ENCODE measurements around the gene ATP6V0A1.
"Not testable (repeated sequence)": the region's sequence is repeated elsewhere in the genome, so short reads cannot be mapped to it uniquely, and the experiment has no call there.

ATP6V0A1 gene

DNA sequence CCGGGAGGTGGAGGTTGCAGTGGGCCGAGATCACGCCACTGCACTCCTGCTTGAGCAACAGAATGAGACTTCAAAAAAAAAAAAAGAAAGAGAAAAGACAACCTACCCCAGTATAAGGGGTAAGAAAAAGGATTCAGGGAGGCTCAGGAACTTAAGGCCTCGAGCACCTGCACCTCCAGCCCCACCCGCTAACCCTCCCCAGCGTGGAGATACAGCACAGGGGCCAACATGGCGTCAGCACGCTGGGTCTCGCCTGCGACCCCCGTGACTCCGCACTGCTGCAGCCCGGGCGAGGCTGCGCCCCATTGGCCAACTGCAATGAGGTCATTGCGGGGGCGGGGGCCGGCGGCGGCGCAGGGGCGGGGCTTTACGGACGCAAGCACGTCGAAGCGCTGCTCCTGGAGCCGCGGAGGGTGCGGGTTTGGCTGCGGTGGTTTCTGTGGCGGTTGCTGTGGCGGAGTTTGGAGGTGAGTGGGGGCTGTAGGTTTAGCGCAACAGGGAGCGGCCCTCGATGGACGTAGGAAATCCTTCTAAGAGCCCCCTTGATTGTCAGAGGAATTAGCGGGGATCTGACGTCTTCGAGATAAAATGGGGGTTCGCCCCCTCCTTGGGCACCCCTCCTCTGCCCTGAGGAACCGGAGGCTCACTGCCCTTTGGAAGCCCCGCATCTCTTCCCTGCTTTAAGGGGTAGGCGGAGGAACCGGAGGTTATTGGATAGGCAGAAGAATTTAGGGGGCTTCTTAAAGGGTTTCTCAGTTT is at the start of gene ATP6V0A1:
TSS of gene ATP6V0A1 (plus strand) at position 382 of the 759 bp plus-strand sequence. CDS start 2,017 bp downstream, outside the sequence.
- peak; percentile 89 to 94 (median 90) for DNase-seq

DNA sequence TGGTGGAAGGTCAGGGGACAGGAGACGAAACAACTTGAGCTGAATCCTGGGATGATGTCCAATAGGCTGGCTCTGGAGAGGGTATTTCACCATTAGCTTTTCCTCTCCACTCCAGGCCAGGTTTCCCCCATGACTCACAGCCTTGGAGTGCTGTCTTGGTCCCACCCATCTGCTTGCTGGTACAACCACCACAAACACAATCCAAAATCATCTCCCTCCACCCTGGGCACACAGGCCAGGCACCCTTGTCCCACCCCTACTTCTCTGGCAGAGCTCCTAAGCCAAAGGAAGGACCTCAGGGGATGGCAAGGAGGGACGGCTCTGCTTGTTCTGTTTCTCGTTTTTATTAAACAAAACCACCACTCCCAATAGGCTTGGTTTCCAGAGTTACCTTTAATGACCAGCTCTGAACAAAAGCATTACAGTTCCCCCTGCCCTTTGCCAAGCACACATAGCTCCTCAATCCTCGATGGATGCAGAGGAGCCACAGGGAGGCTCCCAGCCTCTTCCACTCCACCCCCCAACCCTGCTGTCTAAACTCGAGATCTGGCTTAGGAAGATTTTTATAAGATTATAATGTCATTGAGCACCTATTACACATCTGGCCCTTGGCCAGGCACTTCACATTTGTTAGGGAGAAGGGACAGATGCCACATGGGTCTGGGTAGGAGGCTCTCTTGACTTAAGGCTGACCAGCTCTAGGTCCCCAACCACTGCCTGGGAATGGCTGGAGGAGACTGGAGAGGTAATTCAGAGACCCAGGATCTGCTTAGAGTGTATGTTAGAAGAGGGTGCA is 49.0 kb upstream of the ATP6V0A1 start:
- DNase-seq: no peak

DNA sequence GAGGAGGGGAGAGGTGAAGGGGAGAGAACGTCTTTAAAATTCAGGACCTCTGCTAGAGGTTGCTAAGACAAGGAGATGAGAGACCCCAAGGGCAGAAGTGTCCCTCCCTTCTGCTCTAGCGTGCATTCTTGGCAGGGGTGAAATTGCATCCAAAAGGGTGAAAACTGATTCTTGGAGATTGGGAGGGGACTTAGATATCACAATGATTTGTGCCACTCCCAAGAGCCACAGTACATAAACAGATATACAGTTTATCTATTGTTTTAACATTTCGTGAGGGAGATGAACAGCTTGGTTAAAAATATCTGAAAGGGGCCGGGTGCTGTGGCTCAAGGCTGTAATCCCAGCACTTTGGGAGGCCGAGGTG is 48.4 kb upstream of the ATP6V0A1 start:
- no peak for DNase-seq

DNA sequence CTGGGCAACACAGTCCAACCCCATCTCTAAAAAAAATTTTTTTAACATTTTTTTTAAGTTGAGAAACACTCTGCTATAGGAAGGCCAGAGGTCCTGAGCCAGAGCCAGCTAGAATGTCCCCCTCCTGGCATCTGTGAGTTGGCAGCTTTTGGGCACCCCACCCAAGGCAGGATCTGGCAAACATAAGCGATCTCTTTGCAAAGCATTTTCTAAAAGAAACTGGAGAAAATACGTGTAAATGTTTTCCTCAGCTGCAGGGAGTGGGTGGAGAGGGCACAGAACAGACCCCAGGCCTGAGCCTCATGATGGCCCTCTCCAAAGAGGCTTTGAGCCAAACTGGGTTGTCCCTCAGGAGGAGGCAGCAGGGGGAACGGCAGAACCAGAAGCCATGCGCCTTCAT is 47.3 kb upstream of the ATP6V0A1 start:
- no peak for DNase-seq

DNA sequence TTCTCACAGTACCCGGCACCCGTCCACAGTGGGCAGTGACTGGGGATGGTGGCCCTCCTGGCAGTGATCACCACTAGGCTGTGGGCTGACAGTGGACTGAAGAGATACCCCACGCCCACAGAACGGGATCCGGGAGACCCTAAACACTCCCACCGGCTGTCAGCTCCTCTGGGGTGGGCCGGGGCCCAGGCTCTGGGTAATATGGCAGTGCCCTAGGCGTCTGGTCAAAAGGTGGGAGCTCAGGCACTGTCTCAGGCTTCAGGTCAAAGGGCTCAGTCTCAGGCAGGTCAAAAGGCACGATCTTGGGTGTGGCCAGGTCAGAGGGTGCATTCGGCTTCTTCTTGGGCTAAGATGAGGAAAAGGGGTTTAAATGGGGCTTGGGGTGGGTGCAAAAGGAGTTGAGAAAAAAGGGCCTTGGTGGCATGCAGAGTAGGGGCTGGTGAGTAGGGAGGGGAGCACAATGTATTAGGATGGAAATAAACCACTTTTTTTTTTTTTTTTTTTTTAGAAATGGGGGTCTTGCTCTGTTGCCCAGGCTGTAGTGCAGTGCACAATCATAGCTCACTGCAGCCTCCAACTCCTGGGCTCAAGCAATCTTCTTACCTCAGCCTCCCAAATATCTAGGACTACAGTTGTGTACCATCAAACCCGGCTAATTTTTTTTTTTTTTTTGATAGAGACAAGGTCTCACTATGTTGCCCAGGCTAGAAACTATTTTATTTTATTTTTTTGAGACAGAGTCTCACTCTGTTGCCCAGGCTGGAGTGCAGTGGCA is 46.6 kb upstream of the ATP6V0A1 start:
- no peak for DNase-seq

DNA sequence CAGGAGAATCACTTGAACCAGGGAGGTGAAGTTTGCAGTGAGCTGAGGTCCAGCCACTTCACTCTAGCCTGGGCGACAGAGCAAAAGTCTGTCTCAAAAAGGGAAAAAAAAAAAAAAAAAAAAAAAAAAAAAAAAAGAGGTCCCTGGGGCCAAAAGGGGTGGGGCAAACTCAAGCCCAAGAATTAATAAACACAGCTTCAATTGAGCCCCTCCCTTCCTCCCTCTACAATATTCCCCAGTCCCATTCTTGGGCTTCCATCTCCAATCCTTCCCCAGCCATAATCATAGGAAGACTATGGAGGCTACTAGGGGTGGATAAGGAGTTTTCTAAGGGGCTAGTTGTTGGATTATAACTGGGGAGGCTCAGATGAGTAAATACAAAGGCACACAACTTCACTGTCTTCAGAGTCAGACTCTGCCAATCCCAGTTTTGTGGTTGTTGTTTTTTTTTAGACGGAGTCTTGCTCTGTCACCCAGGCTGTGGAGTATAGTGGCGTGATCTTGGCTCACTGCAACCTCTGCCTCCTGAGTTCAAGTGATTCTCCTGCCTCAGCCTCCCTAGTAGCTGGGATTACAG is 45.1 kb upstream of the ATP6V0A1 start:
- DNase-seq: no peak

DNA sequence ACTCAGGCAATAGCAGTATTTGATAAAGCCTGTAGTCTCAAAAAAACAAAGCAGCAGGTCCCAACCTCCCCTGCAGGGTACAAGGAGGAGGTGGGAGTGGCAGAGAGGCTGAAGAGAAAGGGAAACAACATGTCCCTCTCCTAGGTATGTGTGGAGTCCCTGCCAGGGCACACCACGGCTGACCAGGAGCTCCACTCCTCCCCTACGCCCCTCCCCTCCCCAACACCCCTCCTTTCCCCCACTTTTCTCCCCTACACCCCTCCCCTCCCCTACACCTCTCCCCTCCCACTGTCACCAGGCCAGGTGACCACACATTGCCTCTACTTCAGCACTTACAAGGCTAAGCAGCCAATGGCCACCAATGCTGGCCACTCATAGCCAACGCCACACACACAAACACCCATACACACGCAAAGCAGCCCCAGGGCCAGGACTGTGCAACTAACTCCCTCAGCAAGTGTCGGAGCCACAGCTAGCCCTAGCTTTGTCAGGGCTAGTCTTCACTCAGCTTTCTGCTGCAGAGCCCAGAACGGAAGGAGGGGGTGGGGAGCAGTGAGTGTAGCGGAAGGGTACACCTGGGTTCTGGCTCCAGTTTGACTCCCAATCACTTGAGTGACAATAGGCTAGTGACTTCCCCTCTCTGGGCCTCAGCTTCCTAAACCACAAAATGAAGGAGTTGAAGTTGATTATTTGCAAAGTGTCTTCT is 43.8 kb upstream of the ATP6V0A1 start:
- no peak for DNase-seq

DNA sequence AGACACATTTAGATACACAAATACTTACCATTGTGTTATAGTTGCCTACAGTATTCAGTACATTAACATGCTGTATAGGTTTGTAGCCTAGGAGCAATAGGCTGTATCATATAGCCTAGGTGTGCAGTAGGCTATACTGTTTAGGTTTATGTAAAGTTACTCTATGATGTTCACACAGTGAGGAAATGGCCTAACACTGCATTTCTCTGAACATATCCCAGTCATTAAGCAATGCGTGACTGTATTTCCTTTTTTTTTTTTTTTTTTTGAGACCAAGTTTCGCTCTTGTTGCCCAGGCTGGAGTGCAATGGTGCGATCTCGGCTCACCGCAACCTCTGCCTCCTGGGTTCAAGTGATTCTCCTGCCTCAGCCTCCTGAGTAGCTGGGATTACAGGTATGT is 40.7 kb upstream of the ATP6V0A1 start:
- not testable (repeated sequence) for DNase-seq

DNA sequence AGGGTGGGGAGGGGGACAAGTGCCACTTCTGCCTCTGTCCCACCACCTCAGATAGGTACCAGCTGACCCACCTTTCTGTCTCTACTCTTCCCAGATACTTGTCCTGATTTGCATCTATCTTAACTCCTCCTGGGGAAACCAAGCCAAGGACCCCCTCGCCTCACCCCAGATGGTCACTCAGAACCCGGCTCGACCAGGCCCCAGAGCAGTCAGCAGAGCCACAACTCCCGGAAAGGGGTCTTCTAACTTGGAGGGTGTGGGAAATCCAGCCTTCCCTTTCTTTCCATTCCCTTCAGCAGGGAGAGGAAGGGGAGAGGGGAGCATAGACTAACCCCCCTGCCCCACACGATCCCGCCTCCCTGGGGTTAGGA is 37.6 kb upstream of the ATP6V0A1 start:
- no peak for DNase-seq

DNA sequence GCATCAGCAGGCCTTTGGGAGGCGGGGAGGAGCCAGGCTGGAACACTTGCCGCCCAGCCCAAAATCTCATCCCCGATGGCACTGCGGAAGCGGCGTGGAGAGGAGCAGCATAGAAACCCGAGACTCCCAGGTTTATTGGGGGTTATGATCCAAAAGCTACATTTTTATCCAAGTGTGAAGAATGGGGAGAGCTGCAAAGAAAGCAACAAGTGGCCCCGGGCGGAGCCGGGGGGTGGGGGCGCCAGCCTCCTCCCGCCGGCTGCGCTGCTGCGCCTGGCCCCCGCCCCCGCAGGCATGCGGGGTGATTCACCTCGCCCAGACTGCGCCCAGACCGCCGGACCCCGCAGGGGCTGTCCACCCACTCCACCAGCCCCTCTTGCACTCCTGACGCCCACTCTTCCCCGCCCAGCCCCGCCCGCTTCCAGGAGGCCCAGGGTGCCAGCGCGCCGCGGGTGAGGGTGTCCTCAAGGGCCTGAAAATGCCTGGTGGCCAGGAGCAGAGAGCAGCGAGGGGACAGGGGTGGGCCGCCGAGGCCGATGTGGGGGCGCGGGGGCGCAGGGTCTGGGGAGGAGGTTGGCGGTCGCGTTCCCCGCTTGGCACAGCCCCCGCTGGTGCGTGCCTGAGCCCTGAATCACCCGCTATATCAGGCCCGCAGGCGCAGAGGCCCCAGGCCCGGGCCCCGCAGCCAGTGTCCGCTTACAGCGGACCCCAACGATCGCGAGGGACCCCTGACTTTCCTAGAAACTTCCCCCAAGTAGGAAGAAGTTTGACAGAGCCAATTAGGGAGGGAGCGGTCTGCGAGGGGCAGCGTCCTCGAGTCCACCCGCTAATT is 37.0 kb upstream of the ATP6V0A1 start:
- no peak for DNase-seq

DNA sequence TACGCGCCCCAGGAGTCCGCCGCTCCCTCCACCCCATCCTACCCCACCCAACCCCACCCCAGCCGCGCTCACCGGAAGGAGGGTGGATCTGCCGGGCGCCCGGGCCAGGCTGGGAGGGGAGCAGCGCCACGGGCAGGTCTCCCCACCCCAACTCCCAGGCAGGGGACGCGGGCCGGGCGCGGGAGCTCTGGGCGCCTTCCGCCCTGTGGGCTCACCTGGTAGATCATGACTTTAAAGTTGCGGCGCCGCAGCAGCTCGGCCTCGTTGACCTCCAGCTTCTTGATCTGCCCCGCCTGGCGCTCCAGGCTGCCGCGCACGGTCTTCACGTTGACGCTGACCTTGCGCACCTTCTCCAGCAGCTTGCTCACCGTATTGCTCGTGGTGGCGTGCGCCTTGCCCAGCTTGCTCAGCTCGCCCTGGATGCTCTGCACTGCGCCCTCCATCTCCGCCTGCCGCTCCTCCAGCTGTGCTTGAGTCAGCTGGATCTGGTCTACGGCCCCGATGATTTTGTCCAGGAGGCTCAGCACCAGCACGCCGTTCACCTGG is 36.2 kb upstream of the ATP6V0A1 start:
- peak in 2 of 3 experiments; percentile 48 to 52 for DNase-seq

DNA sequence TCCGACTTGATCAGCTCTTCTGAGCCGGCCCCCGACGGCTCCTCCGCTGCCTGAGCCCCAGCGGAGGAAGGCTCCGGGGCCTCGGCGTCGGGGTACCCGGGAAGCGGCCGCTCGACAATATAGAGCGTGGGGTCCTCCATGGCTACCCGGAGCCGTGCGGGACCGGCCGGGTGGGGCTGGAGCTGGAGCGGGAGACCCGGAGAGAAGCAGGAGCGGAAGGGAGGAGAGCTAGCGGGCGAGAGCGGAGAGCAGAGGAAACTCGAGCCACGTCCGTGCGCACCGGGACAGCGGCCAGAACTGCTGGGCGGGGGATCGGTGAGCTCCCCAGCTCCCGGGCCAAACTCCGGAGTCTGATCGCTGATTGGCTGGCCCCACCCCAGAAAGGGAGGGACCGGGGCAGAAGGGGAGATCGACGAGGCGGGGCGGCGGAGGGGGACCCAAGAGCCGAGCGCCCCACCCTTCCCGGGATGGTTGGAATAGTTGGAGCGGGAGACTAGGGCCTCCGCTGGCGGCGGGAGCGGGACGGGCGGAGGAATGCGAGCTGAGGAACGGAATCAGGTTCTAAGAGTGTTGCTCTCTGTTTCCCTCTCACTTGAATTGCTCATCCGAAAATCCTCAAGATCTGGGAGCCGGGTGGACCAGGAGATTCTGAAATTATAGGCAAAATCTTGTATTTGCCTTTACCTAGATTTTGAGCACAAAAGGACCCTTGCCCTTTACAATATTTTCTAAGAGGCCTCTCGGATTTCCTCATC is 35.5 kb upstream of the ATP6V0A1 start, which contains the start of gene CAVIN1:
TSS of gene CAVIN1 (minus strand) at position 299 of the 755 bp plus-strand sequence. CDS start at position 140, 159 bp downstream.
- peak in 1 of 3 experiments; percentile 52 for DNase-seq

DNA sequence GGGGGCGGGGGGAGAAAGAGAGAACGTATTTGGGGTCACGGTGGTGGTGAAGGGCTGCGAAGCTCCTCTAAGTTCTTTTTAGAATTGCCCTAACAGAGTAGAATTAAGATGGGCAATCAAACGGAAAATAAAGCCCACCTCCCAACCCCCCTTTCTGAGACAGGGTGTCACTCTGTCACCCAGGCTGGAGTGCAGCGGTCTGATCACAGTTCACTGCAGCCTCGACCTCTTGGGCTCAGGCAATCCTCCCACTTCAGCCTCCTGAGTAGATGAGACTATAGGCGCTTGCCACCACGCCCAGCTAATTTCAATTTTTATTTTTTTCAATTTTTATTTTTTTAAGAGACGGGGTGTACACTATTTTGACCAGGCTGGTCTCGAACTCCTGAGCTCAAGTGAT is 34.9 kb upstream of the ATP6V0A1 start:
- DNase-seq: no peak

DNA sequence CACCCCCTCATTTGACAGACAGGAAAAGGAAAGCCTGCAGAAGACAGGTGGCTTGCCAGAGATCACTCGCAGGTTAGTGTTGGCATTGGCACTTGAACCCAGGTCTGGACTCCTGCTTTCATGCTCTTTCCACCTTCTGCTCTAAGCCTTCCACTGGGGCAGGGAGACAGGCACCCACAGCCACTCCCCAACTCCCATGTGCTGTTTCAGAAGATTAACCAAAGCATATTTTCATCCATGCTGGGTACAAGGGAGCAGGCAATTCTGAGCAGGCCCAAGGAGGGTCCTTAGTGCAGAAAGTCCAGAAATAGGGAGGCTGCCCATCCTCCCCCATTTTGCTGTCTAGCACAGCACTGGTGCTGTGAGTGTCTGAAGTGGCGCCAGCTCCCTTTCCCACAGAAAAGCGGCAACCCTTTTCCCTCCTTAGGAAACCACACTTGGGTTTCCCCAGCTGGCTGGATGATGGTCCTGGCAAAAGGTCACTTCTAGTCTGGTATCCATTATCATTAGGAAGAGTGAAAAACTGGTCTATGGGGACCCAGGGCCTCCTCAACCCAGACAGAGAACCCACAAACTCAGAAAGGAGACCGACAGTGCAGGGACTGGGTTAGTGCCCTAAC is 33.6 kb upstream of the ATP6V0A1 start:
- no peak for DNase-seq

DNA sequence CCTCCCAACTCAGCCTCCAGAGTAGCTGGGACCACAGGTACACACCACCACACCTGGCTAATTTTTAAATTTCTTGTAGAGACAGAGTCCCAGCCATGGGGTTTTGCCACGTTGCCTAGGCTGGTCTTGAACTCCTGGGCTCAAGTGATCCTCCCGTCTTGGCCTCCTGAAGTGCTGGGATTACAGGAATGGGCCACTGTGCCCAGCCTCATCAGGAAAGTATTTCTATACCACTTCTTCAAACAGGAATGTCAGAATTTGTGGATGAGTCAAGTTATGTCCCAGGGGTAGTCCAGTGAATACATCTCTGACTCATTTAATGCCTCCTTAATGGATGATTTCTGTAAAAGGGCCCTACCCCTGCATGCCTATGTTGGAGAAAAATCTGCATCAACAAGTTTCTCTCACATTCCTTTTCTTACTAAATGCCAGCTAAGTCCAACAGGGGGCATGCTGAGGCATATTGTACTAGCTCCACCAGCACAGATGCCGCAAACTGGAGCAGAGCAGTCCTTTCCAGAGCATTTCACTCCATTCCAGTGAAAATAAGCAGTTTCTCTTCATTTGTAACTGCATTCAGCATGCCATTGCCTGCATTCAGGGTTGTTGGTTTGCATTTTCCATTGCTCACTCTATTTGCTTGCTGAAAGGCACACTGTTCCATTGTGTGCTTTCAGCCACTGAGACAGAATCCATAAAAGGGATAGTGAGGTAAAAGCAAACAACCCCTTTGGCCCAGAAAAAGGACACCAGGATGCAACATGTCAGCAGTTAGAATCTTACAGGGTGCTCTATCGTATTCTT is 30.3 kb upstream of the ATP6V0A1 start:
- DNase-seq: peak in 1 of 3 experiments; percentile 46

DNA sequence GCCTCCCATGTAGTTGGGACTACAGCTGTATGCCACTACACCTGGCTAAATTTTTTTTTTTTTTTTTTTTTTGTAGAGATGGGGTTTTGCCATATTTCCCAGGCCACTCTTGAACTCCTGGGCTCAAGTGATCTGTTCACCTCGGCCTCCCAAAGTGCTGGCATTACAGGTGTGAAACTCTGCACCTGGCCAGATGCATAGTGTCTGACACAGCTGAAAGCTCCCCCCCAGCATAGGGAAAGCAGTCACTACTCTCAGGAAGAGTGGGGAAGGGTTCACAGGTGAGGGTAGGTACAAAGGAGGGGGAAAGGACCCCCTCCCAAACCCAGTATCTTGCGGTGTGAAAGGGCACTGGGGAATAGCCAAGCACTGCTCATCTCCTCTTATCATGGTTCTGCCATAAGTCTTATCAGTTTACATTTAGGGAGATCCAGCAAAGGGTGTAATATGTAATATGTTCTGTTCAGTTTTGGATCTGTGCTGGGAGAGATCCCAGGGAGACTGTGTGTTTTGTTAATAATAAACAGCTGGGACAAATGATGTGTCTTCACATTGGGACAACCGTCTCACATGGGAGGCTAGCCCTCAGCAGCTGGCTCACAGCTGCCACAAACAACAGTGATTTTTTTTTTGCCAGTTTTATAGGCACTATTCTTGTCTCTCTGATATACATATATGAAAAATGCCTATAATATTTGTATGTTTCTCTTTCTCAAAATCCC is 28.8 kb upstream of the ATP6V0A1 start:
- no peak for DNase-seq

DNA sequence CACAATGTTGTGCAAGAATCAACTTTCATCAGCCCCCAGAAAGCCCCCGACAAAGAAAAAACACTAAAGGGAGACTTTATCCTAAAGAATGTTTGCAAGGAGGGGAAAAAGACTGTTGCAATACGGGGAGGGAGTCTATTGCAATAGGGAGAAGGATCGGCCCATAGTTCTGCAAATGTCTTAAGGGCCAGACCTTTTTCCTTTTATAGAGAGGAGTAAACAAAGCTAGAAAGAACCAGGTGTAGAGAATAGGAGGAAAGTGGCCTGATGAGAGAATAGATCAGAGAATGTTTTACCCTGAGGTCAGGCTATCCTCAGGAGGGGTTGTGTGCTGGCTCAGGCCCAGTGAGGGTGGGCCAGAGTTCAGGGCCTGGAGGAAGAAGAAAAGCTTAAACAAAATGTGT is 26.9 kb upstream of the ATP6V0A1 start:
- no peak for DNase-seq

DNA sequence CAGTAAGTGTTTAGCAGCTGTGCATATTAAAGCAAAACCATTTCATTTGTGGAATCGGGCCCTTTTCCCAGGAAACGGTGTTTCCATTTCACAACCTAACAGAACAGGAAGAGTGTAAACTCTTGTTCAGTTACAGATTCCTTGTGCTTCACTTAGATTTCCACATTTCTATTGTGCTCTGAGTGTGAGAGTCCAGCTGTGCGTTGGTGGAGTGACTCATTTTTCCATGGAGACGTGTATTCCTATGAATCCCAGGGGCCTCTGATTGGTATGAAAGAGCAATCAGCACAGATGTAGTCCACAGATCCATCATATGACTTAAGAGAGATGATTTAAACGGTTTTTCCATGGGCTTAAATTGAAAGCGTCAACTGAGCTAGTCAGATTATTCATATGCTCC is 22.3 kb upstream of the ATP6V0A1 start:
- peak in 1 of 3 experiments; percentile 35 for DNase-seq

Measured in NCI-H1417 (cell line).